Peyer's patch (tissue), 4 donors: Measurements from ENCODE around the gene POMP. TPM values are rescaled to one million over a fixed set of nuclear protein-coding genes. Genes with fewer than 3 reads are reported as not detected.

Experiments used
- DNase-seq, 3 donors: peaks; one replicate each; pipeline ENCODE4 v3.0.0-alpha.2; 2017 to 2019
- H3K27ac ChIP-seq, 4 donors: fragments of 200-600 bp; sonication (generic); one replicate each; pipeline ENCODE4 v1.5.1; 2016 to 2019
- H3K27me3 ChIP-seq, 2 donors: fragments of 200-600 bp; sonication (generic); one replicate each; pipeline ENCODE4 v1.5.1; 2019
- H3K36me3 ChIP-seq, 3 donors: fragments of 200-600 bp; sonication (generic); one replicate each; pipeline ENCODE4 v1.5.1; 2016 to 2019
- H3K4me1 ChIP-seq, 4 donors: fragments of 200-600 bp; sonication (generic); one replicate each; pipeline ENCODE4 v1.5.1; 2016 to 2019
- H3K4me3 ChIP-seq, 4 donors: fragments of 200-600 bp; sonication (generic); 1 replicate in 3 of 4; 2 replicates in 1 of 4; pipeline ENCODE4 v1.5.1; 2016 to 2019; ENCODE audit warnings: mild to moderate bottlenecking in 1 of 4
- H3K9me3 ChIP-seq, 4 donors: fragments of 200-600 bp; sonication (generic); one replicate each; pipeline ENCODE4 v1.5.1; 2016 to 2019; ENCODE audit warnings: mild to moderate bottlenecking in 1 of 4
- CTCF ChIP-seq, 6 experiments: fragments of 450-650 bp in 4 of 6; fragments of 200-600 bp in 2 of 6; sonication (generic) in 1 of 6; IDR thresholded peaks; one replicate each; pipeline ENCODE4 v1.5.1; 2017 to 2019; ENCODE audit warnings: antibody characterized with exemption in 6 of 6, mild to moderate bottlenecking in 3 of 6, moderate library complexity in 1 of 6
- POLR2A ChIP-seq, 2 donors: fragments of 450-650 bp; IDR thresholded peaks; one replicate each; pipeline ENCODE4 v1.5.1; 2017; ENCODE audit warnings: antibody characterized with exemption in 2 of 2, mild to moderate bottlenecking in 2 of 2, moderate library complexity in 2 of 2
- total RNA-seq, 4 donors: library from RNA; depleted of rRNA; stranded (reverse); fragments of >200 nt; gene quantifications; one replicate each; pipeline ENCODE4 v1.1.0, GENCODE V29; 2016

POMP gene
- total RNA-seq, 4 donors from 2014 or later, result 24.3 to 68.8 (median 43.2) TPM

DNA sequence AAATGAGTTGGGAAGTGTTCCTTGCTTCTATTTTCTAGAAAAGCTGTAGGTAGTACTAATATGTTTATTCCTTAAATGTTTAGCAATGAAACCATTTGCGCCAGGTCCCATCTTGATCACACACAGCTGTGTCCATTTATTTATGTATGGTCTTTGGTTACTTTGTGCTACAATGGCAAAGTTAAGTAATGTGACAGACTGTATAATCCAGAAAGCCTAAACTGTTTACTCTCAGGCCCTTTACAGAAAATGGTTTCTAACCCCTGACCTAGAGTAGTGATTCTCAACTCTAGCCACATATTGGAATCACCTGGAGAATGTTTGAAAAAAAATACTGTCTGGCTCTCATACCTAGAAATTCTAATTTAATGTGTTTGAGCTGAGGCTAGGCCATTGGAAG, 38.5 kb downstream of the POMP start:
- Histone ChIP-seq H3K4me3 (no peak overlapping the region), H3K27me3 (no peaks in the 10 kb centered on the region), H3K36me3 (peaks cover 0 to 35% (median 3%) of the 10 kb centered on the region in 3 donors), H3K9me3 (no peaks in the 10 kb centered on the region), H3K4me1 (no peaks in the 10 kb centered on the region), H3K27ac (no peak overlapping the region)
- no peak for DNase-seq
- TF ChIP-seq CTCF (IDR thresholded peaks at IDR 0.05) (no peak), POLR2A (IDR thresholded peaks at IDR 0.05) (no peak)

DNA sequence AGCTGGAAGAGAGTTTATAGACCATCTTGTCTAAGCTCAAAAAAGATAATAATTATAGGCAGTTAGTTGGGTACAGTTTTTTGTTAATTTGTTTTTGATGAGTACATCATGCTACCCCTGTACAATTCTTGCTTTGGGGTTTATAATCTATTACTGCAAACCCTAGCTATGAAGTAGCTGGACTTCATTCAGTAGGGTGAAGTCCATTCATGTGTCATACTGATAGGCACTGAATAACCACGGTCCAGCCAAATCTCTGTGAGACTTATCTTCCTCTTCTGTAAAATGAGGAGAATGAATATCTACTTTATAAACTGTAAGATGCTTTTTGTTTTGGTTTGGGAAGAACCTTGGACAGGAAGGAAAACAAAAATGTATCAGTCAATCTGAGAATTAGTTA, 40.3 kb downstream of the POMP start:
- Histone ChIP-seq H3K36me3 (peaks cover 0 to 51% (median 3%) of the 10 kb centered on the region in 3 donors), H3K27ac (peak overlapping the region in 1 of 4 donors; percentile 4)
- no peak for DNase-seq

GRCh38 chr13:28704282-28704681, 45.4 kb downstream of the POMP start:
- no peak overlapping the region for H3K4me3 ChIP-seq
- H3K4me1 ChIP-seq, result no peaks in the 10 kb centered on the region

More for the DNA sequence above, 40.3 kb downstream of the POMP start:
- no peaks in the 10 kb centered on the region for H3K27me3 ChIP-seq
- H3K9me3 ChIP-seq, result no peaks in the 10 kb centered on the region
- no peaks in the 10 kb centered on the region for H3K4me1 ChIP-seq
- no peak overlapping the region for H3K4me3 ChIP-seq
- no peak for TF ChIP-seq CTCF (IDR thresholded peaks at IDR 0.05)
- TF ChIP-seq POLR2A (IDR thresholded peaks at IDR 0.05), result no peak

DNA sequence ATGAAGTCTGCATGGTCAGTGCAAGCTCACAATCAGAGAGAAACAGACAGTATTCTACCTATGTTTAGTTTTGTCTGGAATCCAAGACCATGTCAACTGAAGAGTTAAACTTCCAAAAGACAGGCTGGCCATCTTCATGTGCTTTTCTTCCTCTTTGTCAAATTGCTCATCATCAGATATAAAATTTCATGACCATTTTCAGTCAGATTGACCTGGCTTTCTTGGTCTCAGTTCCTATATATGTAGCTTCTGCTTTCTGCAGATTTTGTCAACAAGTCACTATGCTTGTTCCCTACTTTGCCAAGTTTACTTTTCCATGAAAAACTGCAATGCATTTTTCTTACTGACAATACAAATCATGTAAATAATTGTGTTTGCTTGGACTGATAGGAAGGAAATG, 46.0 kb downstream of the POMP start:
- Histone ChIP-seq H3K4me3 (no peak overlapping the region), H3K4me1 (no peaks in the 10 kb centered on the region), H3K36me3 (peaks cover 0 to 50% (median 3%) of the 10 kb centered on the region in 3 donors), H3K27ac (no peak overlapping the region), H3K27me3 (no peaks in the 10 kb centered on the region), H3K9me3 (no peaks in the 10 kb centered on the region)
- TF ChIP-seq CTCF (IDR thresholded peaks at IDR 0.05) (no peak), POLR2A (IDR thresholded peaks at IDR 0.05) (no peak)
- DNase-seq, result no peak

More at GRCh38 chr13:28704282-28704681, 45.4 kb downstream of the POMP start:
- DNase-seq, result no peak
- Histone ChIP-seq H3K36me3 (peaks cover 0 to 50% (median 3%) of the 10 kb centered on the region in 3 donors), H3K9me3 (no peaks in the 10 kb centered on the region), H3K27me3 (no peaks in the 10 kb centered on the region), H3K27ac (no peak overlapping the region)
- TF ChIP-seq POLR2A (IDR thresholded peaks at IDR 0.05) (no peak), CTCF (IDR thresholded peaks at IDR 0.05) (no peak)

- peaks cover 0 to 43% (median 3%) of the 10 kb centered on the region in 3 donors for H3K36me3 ChIP-seq
- no peak overlapping the region for H3K4me3 ChIP-seq
- H3K27ac ChIP-seq, result no peak overlapping the region
- H3K4me1 ChIP-seq, result no peaks in the 10 kb centered on the region
- DNase-seq, result no peak
- H3K9me3 ChIP-seq, result no peaks in the 10 kb centered on the region
- no peaks in the 10 kb centered on the region for H3K27me3 ChIP-seq
- TF ChIP-seq CTCF (IDR thresholded peaks at IDR 0.05), result no peak
- TF ChIP-seq POLR2A (IDR thresholded peaks at IDR 0.05), result no peak
These were observed 46.6 kb downstream of the POMP start for GRCh38 chr13:28705461-28706083.
